Right lobe of liver (tissue), 6 donors: Measurements from ENCODE around the gene PGM2L1. TPM values are rescaled to one million over a fixed set of nuclear protein-coding genes. Genes with fewer than 3 reads are reported as not detected.

Experiments
- ATAC-seq, 4 donors: fragments of 200-7000 bp; cut with Tn5 transposase; one replicate each; pipeline ENCODE4 v1.9.1; 2020; ENCODE audit warnings: mild to moderate bottlenecking in 4 of 4, moderate library complexity in 4 of 4
- DNase-seq, 3 donors: peaks; one replicate each; pipeline ENCODE4 v3.0.0-alpha.2; 2020
- H3K27ac ChIP-seq, 3 donors: fragments of 200-600 bp; one replicate each; pipeline ENCODE4 v1.8.0; 2022
- H3K27me3 ChIP-seq, 2 donors: fragments of 200-600 bp; one replicate each; pipeline ENCODE4 v1.8.0; 2022
- H3K36me3 ChIP-seq, 4 donors: fragments of 200-600 bp; sonication (generic) in 1 of 4; one replicate each; pipeline versions ENCODE4 v1.5.1 to v1.8.0; 2017 to 2022; ENCODE audit warnings: control low read depth in 1 of 4
- H3K4me1 ChIP-seq, 4 donors: fragments of 200-600 bp; sonication (generic) in 1 of 4; one replicate each; pipeline versions ENCODE4 v1.5.1 to v1.8.0; 2017 to 2022; ENCODE audit warnings: control low read depth in 1 of 4
- H3K4me3 ChIP-seq, 3 donors: fragments of 200-600 bp; one replicate each; pipeline ENCODE4 v1.8.0; 2022
- H3K9me3 ChIP-seq, 4 donors: fragments of 200-600 bp; sonication (generic) in 1 of 4; one replicate each; pipeline versions ENCODE4 v1.5.1 to v1.8.0; 2017 to 2022; ENCODE audit warnings: control low read depth in 1 of 4
- POLR2A ChIP-seq: fragments of 450-650 bp; IDR thresholded peaks from one replicate; pipeline ENCODE4 v1.6.1; 2017; ENCODE audit warnings: antibody characterized with exemption, mild to moderate bottlenecking
- WGBS: methylation state at CpG from one replicate; pipeline ENCODE4 v1.1.6; 2018; ENCODE audit warnings: low coverage, low lambda C conversion rate; ENCODE audit not compliant: insufficient coverage; ENCODE audit errors: missing lambda C conversion rate; 5-methylcytosine and 5-hydroxymethylcytosine counted together
- intact Hi-C, 2 donors: fragments of 100-400 bp; cut with DNase I; formaldehyde crosslinking; loops; one replicate each; pipeline versions ENCODE4 v1.11.2 to v1.14.1; 2022
- total RNA-seq, 6 experiments: library from RNA; depleted of rRNA in 2 of 6; stranded (reverse); fragments of >200 nt in 2 of 6; fragmentation: NEBNext Ultra II Directional in 3 of 6; extraction: Animal tissue kit (Norgen Biotek cat#: 25700) in 3 of 6; gene quantifications; one replicate each; pipeline versions ENCODE4 v1.1.0 to v1.2.4, GENCODE V29; 2016 to 2023
- TF ChIP-seq, protein P1 (sequence below), 4 donors: fragments of 200-600 bp in 3 of 4; fragments of 450-650 bp in 1 of 4; IDR thresholded peaks; one replicate each; pipeline versions ENCODE4 v1.5.1 to v1.8.0; 2016 to 2022; ENCODE audit warnings: antibody characterized with exemption in 4 of 4, mild to moderate bottlenecking in 2 of 4
- donor health status: DM: no; HTN: yes; CAD: no.
- donor health status: DM: no; HTN: no; CAD: no.
- donor health status: DM: no; HTN: no; CAD: no.
- donor health status: DM: no; HTN: yes; CAD: no.
- donor health status: DM: no; HTN: yes; CAD: no.

The PGM2L1 gene
- total RNA-seq, 6 experiments from 2014 or later, result 0.92 to 2.0 (median 1.2) TPM

DNA sequence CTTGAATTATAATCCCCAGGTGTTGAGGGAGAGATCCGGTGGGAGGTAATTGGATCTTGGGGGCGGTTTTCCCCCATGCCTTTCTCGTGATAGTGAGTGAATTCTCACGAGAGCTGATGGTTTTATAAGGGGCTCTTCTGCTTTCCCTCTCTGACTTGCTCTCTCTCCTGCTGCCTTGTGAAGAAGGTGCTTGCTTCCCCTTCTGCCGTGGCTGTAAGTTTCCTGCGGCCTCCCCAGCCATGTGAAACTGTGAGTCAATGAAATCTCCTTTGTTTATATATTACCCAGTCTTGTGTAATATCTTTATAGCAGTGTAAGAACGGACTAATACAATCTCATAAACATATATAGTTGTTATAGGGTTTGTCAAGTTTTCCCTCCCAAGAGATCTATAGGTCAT is 36.3 kb upstream of the PGM2L1 start:
- DNase-seq, result no peak
- Histone ChIP-seq H3K27me3 (no peaks in the 10 kb centered on the region), H3K27ac (no peak overlapping the region), H3K4me1 (no peaks in the 10 kb centered on the region), H3K36me3 (no peaks in the 10 kb centered on the region), H3K4me3 (no peak overlapping the region), H3K9me3 (no peaks in the 10 kb centered on the region)
- intact Hi-C loops, result no loop called here
- TF ChIP-seq, protein P1, sequence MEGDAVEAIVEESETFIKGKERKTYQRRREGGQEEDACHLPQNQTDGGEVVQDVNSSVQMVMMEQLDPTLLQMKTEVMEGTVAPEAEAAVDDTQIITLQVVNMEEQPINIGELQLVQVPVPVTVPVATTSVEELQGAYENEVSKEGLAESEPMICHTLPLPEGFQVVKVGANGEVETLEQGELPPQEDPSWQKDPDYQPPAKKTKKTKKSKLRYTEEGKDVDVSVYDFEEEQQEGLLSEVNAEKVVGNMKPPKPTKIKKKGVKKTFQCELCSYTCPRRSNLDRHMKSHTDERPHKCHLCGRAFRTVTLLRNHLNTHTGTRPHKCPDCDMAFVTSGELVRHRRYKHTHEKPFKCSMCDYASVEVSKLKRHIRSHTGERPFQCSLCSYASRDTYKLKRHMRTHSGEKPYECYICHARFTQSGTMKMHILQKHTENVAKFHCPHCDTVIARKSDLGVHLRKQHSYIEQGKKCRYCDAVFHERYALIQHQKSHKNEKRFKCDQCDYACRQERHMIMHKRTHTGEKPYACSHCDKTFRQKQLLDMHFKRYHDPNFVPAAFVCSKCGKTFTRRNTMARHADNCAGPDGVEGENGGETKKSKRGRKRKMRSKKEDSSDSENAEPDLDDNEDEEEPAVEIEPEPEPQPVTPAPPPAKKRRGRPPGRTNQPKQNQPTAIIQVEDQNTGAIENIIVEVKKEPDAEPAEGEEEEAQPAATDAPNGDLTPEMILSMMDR (IDR thresholded peaks at IDR 0.05), result no peak
- no peak for TF ChIP-seq POLR2A
- WGBS, result 49% methylated on average over 5 of the region's 7 CpGs
- no peak for ATAC-seq

DNA sequence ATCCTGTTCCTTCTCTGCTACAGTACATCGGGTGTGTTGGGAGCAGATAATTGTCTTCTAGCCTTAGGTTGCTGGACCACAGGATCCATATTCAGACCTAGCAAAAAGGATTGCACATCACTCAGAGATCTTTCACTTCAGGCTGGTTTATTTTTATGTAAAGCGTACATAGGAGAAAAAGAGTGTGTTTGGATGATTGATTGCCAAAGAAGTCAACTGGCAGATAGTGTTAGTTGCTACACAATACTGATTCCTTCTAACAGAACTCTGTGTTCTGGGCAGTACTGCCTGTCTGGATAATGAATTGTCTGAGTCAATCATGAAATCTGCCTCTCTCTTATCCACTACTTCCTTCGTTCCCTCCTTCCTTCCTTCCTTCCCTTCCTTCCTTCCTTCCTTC is 31.0 kb upstream of the PGM2L1 start:
- Histone ChIP-seq H3K9me3 (no peaks in the 10 kb centered on the region), H3K36me3 (no peaks in the 10 kb centered on the region), H3K4me3 (no peak overlapping the region), H3K4me1 (no peaks in the 10 kb centered on the region), H3K27ac (no peak overlapping the region), H3K27me3 (no peaks in the 10 kb centered on the region)
- TF ChIP-seq, protein P1 (IDR thresholded peaks at IDR 0.05), result no peak
- TF ChIP-seq POLR2A, result no peak
- ATAC-seq (no peak), DNase-seq (no peak)
- WGBS, result 77% methylated on average over 2 of the region's 3 CpGs
- intact Hi-C loops, result no loop called here

DNA sequence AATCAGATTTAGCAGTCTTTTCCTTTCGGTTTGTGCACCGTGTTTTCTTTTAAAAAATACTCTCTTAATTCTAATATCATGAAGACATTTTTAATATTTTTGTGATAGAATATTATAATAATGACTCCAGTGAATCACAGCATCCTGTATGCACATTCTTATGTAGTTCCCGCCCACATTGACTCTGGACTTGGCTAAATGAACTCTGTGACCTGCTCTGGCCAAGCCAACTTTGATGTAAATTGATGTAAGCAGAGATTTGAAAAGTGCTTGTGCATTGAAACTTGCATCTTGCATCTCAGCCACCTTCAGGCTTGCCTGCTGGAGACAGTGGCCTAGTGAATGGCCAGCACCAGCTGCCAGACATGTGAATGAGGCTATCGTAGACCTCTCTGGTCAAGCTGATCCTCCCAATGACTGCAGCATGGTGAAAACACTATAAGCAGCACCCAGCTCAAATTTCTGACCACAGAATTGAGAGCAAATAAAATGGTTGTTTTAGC is 29.2 kb upstream of the PGM2L1 start:
- DNase-seq, result no peak
- Histone ChIP-seq H3K36me3 (no peaks in the 10 kb centered on the region), H3K4me1 (no peaks in the 10 kb centered on the region), H3K27me3 (no peaks in the 10 kb centered on the region), H3K9me3 (no peaks in the 10 kb centered on the region), H3K4me3 (no peak overlapping the region), H3K27ac (no peak overlapping the region)
- ATAC-seq, result no peak
- 87% methylated on average over 3 of the region's 4 CpGs for WGBS
- no peak for TF ChIP-seq POLR2A
- TF ChIP-seq, protein P1 (IDR thresholded peaks at IDR 0.05), result no peak
- intact Hi-C loops, result no loop called here

GRCh38 chr11:74425100-74425499 is 26.9 kb upstream of the PGM2L1 start:
- H3K9me3 ChIP-seq, result no peaks in the 10 kb centered on the region
- no peaks in the 10 kb centered on the region for H3K4me1 ChIP-seq
- DNase-seq (no peak), ATAC-seq (no peak)
- no peak overlapping the region for H3K27ac ChIP-seq
- H3K36me3 ChIP-seq, result no peaks in the 10 kb centered on the region
- intact Hi-C loops, result no loop called here
- H3K27me3 ChIP-seq, result no peaks in the 10 kb centered on the region
- no peak for TF ChIP-seq POLR2A
- TF ChIP-seq, protein P1 (IDR thresholded peaks at IDR 0.05), result no peak
- no peak overlapping the region for H3K4me3 ChIP-seq

DNA sequence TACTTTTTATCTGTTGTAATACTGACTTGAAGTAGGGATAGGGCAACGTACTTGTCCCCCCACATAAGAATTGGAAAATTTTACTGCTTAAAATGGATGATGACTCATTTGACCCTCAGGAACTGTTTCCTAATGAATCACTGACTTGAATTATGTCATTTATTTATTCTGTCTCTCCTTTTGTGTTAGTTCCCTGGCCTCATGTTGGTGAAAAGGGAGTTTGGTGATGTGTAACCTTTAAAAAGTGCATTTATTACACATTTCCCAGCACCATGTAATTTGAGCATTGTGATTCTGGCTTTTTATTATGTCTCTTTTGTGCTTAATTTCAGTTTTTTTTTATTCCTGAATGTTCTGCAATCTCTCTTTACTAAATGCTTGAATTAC is 20.3 kb upstream of the PGM2L1 start:
- no peak for DNase-seq
- no peak overlapping the region for H3K4me3 ChIP-seq
- intact Hi-C loops, result no loop called here
- ATAC-seq, result peak in 1 of 4 donors; percentile 75
- H3K4me1 ChIP-seq, result no peaks in the 10 kb centered on the region
- H3K9me3 ChIP-seq, result no peaks in the 10 kb centered on the region
- WGBS, result 48% methylated on average over 1 of the region's 1 CpG
- H3K36me3 ChIP-seq, result no peaks in the 10 kb centered on the region
- TF ChIP-seq POLR2A, result no peak
- TF ChIP-seq, protein P1 (IDR thresholded peaks at IDR 0.05), result no peak
- H3K27ac ChIP-seq, result no peak overlapping the region
- no peaks in the 10 kb centered on the region for H3K27me3 ChIP-seq
